Activated CD4-positive, CD25-positive, alpha-beta regulatory T cell treated with anti-CD3 and anti-CD28 coated beads, Interleukin-2, amount 50 U/mL, for 72 hours (primary cell): ENCODE results near the gene GATM.
"Not testable (repeated sequence)": the region's sequence is repeated elsewhere in the genome, so short reads cannot be mapped to it uniquely, and the experiment has no call there.

Source experiments
- DNase-seq: peaks from one replicate; pipeline ENCODE4 v3.0.0; 2021

GATM gene

GRCh38 chr15:45349623-45350022 is 28.7 kb downstream of the GATM start:
- DNase-seq: no peak

- DNase-seq: no peak
Measured at GRCh38 chr15:45347989-45348388, 30.4 kb downstream of the GATM start.

DNA sequence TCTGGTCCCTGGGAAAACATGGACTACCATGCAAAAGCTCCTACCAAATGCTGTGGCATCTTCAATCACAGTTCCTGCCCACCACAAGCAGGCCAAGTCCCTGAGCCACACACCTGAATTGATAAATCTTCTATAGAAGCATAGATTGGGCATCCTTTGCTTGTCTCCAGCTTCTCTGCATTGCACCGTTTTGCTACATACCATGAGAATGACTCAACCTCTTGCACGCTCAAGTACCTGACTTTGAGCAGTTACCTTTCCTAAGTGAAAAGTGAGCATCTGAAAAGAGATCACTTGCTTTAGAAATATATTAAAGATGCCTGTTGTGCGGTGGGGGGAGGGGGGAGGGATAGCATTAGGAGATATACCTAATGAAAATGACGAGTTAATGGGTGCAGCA is 31.3 kb downstream of the GATM start:
- DNase-seq: no peak

- DNase-seq: no peak
Measured at GRCh38 chr15:45346381-45346780, 32.0 kb downstream of the GATM start.

GRCh38 chr15:45343258-45343860 is 35.0 kb downstream of the GATM start:
- DNase-seq: no peak

DNA sequence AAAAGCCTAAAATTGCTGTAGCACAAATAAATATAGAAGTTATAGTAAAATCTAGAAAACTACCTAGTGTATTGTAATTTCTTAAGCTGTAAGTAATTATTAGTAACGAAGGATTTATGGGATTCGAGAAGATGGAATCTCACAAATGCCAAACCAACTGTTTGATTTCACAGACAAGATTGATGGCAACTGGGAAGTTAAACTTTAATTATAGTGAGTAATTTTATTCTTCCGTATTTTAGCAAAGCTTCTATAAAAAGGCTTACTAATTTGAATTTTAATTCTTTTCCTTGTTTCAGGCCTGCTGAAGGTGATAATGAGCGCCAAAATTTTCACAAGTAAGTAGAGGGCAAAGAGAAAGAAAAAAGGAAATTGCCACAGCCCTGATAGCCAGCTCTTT is 36.6 kb downstream of the GATM start:
- DNase-seq: no peak

- DNase-seq: no peak
Measured at GRCh38 chr15:45340429-45340828, 37.9 kb downstream of the GATM start.

DNA sequence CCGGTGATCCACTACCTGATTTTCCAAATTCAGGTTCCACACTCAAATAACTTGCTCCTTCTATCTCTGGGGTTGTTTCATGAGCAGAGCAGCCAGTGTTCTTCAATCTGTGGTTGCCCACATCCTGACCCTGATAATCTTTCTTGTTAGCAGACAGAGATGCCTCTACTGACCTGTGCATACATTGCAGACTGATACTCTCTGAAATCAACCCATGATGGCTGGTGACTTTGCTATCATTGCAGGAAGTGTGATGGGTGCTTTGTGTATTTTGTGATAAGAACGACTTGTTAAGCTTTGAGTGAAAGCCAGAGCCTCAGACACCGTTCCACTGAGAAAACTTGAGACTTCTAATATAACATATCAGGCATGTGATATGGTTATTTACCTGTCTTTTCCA is 39.9 kb downstream of the GATM start:
- DNase-seq: no peak

GRCh38 chr15:45337224-45337623 is 41.1 kb downstream of the GATM start:
- no peak for DNase-seq

DNA sequence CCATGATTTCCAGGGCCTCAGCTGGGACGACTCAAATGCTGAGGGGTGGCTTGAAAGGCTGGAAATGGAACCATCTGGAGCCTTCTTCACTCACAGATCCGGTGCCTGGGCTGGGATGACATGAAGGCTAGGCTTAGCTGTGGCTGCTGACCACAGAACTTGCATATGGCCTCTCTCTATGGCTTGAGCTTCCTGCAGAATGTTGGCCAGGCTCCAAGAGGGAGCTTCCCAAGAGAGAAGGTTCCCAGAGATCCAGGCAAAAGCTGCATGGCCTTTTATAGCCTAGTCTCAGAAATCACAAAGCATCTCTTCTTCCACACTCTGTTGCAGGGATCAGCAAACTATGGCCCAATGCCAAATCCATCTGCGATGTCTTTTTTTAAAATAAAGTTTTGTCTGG is 44.8 kb downstream of the GATM start:
- no peak for DNase-seq

DNA sequence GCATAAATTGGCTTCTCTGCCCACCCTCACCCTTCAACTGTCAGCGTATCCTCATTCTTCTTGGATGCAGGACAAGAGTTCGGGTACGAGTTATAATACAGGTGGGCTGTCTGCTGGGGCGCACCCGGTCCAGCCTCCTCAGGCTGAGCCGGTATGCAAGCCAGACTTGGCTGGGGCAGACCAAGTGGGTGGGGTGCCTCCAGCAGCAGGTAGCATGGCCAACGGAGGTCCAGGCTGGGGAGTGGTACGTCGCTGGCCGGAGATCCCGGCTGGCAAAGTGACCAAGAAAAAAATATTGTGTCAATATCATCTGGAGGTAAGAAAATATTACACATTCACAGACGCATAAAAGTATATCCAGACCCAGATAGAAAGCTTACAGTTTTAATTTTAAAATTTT is 45.6 kb downstream of the GATM start:
- DNase-seq: no peak

DNA sequence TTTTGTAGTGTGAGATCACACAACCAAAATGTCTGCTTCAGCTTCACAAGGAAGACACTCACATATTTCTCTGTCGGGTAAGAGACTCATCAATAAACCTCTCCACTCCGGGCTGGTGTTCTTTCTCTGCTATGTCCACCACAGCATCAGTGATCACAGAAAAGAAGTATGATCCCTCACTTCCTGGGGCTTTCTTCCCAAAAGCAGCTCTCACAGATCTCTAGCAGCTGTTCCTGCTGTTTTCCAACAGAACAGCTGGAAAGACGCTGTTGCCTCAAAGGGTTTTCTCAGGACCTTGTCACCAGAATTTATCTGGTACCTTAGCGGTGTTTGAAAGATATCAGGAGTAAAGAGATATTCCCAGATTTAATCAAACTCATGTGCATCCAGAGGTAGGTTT is 46.4 kb downstream of the GATM start:
- no peak for DNase-seq

DNA sequence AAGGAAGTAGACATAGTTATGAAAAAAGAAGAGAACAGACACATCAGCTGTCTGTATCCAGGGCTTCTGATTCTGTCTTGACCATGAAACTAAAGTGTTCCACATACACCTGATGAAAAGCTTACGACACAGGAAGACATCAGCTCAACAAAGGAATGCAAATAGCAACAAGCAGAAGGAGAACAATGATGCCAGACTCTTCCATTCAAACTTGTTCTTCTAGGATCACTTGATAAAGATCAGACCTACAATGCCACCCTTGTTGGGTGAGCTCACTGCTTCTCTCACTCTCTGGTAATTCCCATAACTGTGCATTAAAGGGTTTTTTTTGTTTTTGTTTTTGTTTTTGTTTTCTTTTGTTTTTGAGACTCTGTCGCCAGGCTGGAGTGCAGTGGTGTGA is 49.7 kb downstream of the GATM start:
- no peak for DNase-seq

DNA sequence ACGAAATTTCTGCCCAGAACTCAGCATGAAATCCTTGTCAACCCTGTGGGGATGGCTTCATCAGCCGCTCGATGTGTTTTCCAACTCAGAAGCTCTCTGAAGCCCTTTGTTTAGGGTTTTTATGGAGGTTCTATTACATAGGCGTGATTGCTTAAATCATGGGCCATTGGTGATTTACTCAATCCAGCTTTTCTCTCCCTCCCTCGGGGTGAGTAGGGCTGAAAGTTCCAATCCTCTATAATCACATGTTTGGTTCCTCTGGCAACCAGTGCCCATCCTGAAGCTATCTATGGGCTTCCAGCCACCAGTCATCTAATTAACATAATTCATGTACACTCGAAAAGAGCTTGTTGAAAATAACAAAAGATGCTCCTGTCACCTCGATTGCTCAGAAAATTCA is 51.6 kb downstream of the GATM start:
- DNase-seq: no peak

GRCh38 chr15:45326280-45326679 is 52.1 kb downstream of the GATM start:
- no peak for DNase-seq

DNA sequence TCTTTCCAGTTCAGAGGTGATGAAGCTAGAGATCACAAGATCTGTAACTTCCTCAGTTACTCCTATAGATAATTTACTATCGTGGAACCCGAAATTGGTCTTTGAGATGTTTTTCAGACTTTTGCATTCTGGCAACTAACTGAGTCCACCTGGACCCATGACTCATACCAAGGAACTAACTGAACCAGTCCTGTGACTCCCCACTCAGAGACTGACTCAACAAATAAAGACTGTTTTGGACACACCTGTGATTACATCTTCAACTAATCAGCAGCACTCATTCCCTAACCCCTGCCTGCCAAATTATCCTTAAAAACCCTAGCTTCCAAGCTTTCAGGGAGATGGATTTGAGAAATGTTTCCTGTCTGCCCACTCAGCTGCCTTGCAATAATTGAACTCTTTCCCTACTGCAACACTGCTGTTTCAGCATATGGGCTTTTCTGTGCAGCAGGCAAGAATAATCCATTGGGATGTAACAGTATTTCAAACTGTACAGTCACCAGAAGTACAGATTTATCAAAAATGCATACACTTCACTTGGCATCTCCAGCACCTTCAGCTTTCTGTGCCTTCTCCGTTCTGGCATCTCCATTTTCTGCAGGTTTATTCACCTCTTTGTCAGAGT is 57.7 kb downstream of the GATM start:
- DNase-seq: no peak

GRCh38 chr15:45319472-45320214 is 58.7 kb downstream of the GATM start:
- no peak for DNase-seq

- no peak for DNase-seq
Measured at GRCh38 chr15:45314960-45315359, 63.4 kb downstream of the GATM start.

DNA sequence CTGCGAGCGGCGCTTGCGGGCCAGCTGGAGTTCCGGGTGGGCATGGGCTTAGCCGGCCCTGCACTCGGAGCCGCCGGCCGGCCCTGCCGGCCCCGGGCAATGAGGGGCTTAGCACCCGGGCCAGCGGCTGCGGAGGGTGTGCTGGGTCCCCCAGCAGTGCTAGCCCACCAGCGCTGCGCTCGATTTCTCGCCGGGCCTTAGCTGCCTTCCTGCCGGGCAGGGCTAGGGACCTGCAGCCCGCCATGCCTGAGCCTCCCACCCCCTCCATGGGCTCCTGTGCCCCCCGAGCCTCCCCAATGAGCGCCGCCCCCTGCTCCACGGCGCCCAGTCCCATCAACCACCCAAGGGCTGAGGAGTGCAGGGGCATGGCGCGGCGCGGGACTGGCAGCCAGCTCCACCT is 64.2 kb downstream of the GATM start:
- DNase-seq: not testable (repeated sequence)
